Measurements from ENCODE around the gene RSPH9.
A peak's percentile ranks its signal among the peaks of the same experiment; 100 is the strongest.

Gene RSPH9

DNA sequence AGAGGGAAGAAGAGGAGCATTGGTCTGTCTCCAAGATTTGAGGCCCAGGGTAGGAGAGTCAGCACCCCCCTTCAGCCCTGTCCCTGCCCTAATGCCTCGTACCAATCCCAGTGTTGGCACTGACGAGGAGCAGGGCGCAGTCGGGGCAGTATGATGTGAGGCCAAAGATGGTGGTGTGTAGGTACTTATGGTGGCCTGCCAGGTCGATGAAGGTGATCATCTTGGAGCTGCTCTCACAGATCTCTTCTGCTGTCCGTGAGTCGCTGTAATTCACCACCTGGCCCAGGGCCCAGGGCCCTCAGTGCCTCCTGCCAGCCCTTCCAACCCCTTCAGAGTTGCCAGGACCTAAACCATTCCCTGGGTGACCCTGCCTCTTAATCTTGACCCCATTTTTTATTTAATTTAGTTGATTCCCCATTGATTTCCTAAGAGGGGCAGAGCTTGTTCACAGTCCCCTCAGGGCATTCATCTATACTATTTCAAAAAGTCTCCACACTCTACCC, 20.0 kb upstream of the RSPH9 start:
- peaks cover 4% of the 10 kb centered on the region; the same call in 1 of the 2 replicates for H3F3A ChIP-seq (ENCODE audit: insufficient read depth, low read length)
- no peaks in the 10 kb centered on the region for H3K9me2 ChIP-seq (replicated peaks; ENCODE audit: insufficient read depth, low read length)
- no peak overlapping the region for H3K27ac ChIP-seq (ENCODE audit: low read length)
- H3K4me3 ChIP-seq (ENCODE audit: low read length): no peak overlapping the region
- H3K9me3 ChIP-seq (replicated peaks; ENCODE audit: insufficient read depth, low read length): no peaks in the 10 kb centered on the region
- no peak overlapping the region for H2AFZ ChIP-seq (ENCODE audit: low read length)
- H3K79me2 ChIP-seq (ENCODE audit: low read length): peaks cover 25% of the 10 kb centered on the region
- H4K20me1 ChIP-seq (ENCODE audit: insufficient read depth, low read length): no peaks in the 10 kb centered on the region
- no peak for TF ChIP-seq CTCF (IDR thresholded peaks at IDR 0.05; ENCODE audit: low read length)
- no peak for TF ChIP-seq EZH2 (optimal IDR thresholded peaks at IDR 0.05; ENCODE audit: low read depth, low read length)
- TF ChIP-seq EZH2phosphoT487 (IDR thresholded peaks at IDR 0.05; ENCODE audit: low read length): no peak
- H3K4me2 ChIP-seq (ENCODE audit: low read depth, low read length): no peak overlapping the region
- H3K9ac ChIP-seq (ENCODE audit: low read length): no peak overlapping the region
- H3K36me3 ChIP-seq (replicated peaks; ENCODE audit: insufficient read depth, low read length): 0 out of 2 replicates have a peak, but pooled peaks cover 2% of the 10 kb centered on the region
- DNase-seq: no peak
- H3K4me1 ChIP-seq (ENCODE audit: low read length): peaks cover 9% of the 10 kb centered on the region
- H3K27me3 ChIP-seq (replicated peaks; ENCODE audit: insufficient read depth, low read length): no peaks in the 10 kb centered on the region

DNA sequence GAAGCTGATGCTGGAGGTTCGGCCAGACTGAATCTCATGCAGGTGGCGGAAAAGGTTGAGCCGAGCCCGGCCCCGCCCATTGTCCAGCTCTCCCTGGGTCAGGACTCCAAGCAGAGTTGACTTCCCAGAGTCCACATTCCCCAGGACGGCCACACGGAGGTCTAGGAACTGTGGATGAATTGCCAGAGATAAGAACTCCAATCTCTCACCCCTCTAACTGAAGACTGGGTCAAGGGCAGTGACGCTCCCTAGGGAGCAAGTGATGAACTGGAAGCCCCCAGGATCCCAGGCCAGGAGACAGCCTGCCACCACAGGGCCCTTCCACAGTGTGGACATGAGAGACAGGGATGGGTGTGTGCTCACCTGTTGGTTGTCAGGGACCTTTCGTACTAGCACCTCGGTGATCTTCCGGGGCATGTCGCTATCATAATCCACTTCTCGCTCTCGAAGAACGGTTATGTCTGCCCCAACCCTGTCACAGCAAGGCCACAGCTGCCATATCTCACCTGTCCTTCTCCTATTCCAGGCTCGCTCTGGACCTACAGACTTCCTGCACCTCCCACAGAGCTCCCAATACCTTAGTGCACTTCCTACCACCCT, 19.3 kb upstream of the RSPH9 start:
- Histone ChIP-seq H3K4me2 (ENCODE audit: low read depth, low read length) (no peak overlapping the region), H3K9me2 (replicated peaks; ENCODE audit: insufficient read depth, low read length) (no peaks in the 10 kb centered on the region), H3K9ac (ENCODE audit: low read length) (no peak overlapping the region), H3K9me3 (replicated peaks; ENCODE audit: insufficient read depth, low read length) (no peaks in the 10 kb centered on the region), H3K36me3 (replicated peaks; ENCODE audit: insufficient read depth, low read length) (0 out of 2 replicates have a peak, but pooled peaks cover 2% of the 10 kb centered on the region), H3K79me2 (ENCODE audit: low read length) (peaks cover 25% of the 10 kb centered on the region), H3K27ac (ENCODE audit: low read length) (no peak overlapping the region), H3K4me1 (ENCODE audit: low read length) (peaks cover 12% of the 10 kb centered on the region), H3F3A (ENCODE audit: insufficient read depth, low read length) (peaks cover 7% of the 10 kb centered on the region; the same call in 1 of the 2 replicates), H4K20me1 (ENCODE audit: insufficient read depth, low read length) (no peaks in the 10 kb centered on the region), H3K27me3 (replicated peaks; ENCODE audit: insufficient read depth, low read length) (no peaks in the 10 kb centered on the region), H3K4me3 (ENCODE audit: low read length) (no peak overlapping the region), H2AFZ (ENCODE audit: low read length) (no peak overlapping the region)
- no peak for DNase-seq
- TF ChIP-seq EZH2phosphoT487 (IDR thresholded peaks at IDR 0.05; ENCODE audit: low read length) (no peak), EZH2 (optimal IDR thresholded peaks at IDR 0.05; ENCODE audit: low read depth, low read length) (no peak), CTCF (IDR thresholded peaks at IDR 0.05; ENCODE audit: low read length) (no peak)

DNA sequence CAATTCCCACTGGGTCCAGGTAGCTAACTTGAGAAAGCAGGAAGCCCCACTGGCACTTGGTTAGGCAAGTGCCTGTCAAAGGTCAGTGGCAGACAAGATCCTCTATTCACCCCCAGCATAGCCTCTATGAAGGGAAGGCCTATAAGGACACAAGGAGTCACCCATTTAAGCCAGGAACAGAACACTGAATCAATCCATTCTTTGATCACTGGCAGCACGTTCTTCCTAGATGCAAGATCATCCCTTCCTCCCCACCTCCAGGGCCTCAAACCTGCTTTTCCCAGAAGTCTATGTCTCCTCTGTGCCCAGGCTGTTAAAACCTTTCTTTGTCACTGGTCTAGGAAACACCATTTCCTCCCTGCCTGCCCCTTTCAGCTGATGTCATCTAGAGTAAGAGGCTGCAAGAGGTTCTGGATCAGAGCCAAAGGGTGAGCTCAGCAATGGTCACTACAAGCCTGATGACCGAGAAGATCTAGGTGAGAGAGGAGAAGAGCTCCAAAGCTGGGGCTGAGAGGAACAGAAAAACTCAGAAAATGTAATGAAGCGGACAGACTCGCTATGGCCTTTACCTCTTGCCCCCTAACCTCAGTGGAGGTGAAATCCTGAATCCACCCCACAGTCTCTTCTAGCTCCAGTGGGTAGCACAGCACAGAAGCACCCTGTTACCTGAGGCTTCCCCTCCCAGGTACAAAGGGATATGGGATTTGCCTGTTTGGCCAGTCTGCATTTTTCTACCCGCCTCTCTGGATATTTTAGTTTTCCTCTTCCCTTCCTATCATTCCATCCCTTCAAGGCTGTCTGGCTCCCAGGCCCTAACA, 17.6 kb upstream of the RSPH9 start:
- TF ChIP-seq EZH2 (optimal IDR thresholded peaks at IDR 0.05; ENCODE audit: low read depth, low read length) (no peak), CTCF (IDR thresholded peaks at IDR 0.05; ENCODE audit: low read length) (no peak), EZH2phosphoT487 (IDR thresholded peaks at IDR 0.05; ENCODE audit: low read length) (no peak)
- no peak overlapping the region for H2AFZ ChIP-seq (ENCODE audit: low read length)
- peak overlapping the region; percentile 41; the same call in 1 of the 2 replicates for H3K4me2 ChIP-seq (ENCODE audit: low read depth, low read length)
- 0 out of 2 replicates have a peak overlapping the region, but pooled peaks have one; percentile 14 for H3K9ac ChIP-seq (ENCODE audit: low read length)
- H3K79me2 ChIP-seq (ENCODE audit: low read length): peaks cover 25% of the 10 kb centered on the region
- H3K36me3 ChIP-seq (replicated peaks; ENCODE audit: insufficient read depth, low read length): 0 out of 2 replicates have a peak, but pooled peaks cover 2% of the 10 kb centered on the region
- H4K20me1 ChIP-seq (ENCODE audit: insufficient read depth, low read length): no peaks in the 10 kb centered on the region
- no peaks in the 10 kb centered on the region for H3K9me3 ChIP-seq (replicated peaks; ENCODE audit: insufficient read depth, low read length)
- peak overlapping the region; percentile 13; the same call in 1 of the 2 replicates for H3K27ac ChIP-seq (ENCODE audit: low read length)
- peaks cover 17% of the 10 kb centered on the region for H3K4me1 ChIP-seq (ENCODE audit: low read length)
- DNase-seq: peak; percentile 46
- H3F3A ChIP-seq (ENCODE audit: insufficient read depth, low read length): peaks cover 7% of the 10 kb centered on the region; the same call in 1 of the 2 replicates
- H3K27me3 ChIP-seq (replicated peaks; ENCODE audit: insufficient read depth, low read length): no peaks in the 10 kb centered on the region
- H3K9me2 ChIP-seq (replicated peaks; ENCODE audit: insufficient read depth, low read length): no peaks in the 10 kb centered on the region
- H3K4me3 ChIP-seq (ENCODE audit: low read length): no peak overlapping the region

All from MM.1S (cell line).